C4-2B (cell line): ENCODE measurements around the gene HIPK4.
"Not testable (repeated sequence)": the region's sequence is repeated elsewhere in the genome, so short reads cannot be mapped to it uniquely, and the experiment has no call there.

Experiments
- H3K27ac ChIP-seq: fragments of 450-650 bp; 2 replicates; pipeline ENCODE4 v1.5.1; 2017
- CTCF ChIP-seq: fragments of 450-650 bp; conservative IDR thresholded peaks from 2 replicates; pipeline ENCODE4 v1.5.1; 2017; ENCODE audit warnings: mild to moderate bottlenecking
- ZFX ChIP-seq: fragments of 450-650 bp; IDR thresholded peaks from 2 replicates; pipeline ENCODE4 v1.6.1; 2017

HIPK4 gene

DNA sequence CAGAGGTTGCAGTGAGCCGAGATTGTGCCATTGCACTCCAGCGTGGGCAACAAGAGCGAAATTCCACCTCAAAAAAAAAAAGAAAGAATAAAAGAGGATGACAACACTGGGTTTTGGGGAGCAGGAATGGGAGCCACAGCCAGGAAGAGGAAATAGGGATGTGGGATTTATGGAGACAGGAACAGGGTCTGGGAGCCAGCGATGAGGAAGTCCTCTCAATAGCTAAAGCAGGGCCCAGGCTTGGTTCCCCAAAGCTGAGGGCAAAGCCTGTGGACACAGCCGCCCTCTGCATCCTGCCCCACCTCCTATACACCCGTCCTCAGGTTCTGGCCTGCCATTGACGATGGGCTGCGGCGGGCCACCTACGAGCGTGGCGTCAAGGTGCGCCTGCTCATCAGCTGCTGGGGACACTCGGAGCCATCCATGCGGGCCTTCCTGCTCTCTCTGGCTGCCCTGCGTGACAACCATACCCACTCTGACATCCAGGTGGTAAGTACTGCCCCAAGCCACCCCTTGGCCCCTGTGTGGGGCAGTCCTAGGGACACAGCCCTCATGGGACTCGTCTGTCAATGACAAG lies 13.6 kb downstream of the HIPK4 start:
- H3K27ac ChIP-seq, result no peak overlapping the region
- TF ChIP-seq CTCF, result no peak
- no peak for TF ChIP-seq ZFX

DNA sequence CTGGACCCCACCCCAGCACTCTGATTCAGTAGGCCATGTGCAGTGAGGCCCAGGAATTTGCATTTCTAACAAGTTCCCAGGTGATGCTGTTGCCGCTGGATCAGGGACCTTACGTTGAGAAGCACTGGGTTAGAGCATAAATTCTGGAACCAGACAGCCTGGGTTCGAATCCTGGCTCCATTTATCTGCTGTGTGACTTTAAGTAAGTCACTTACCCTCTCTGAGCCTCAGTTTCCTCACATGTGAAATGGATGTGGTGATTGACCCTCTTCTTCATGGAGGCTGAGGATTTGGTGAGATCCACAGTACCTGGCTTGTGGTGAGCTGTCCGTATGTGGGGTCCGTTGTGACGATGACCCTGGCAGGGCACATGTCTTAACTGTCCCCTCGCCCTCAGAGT lies 15.9 kb downstream of the HIPK4 start:
- no peak overlapping the region for H3K27ac ChIP-seq
- TF ChIP-seq CTCF, result no peak
- no peak for TF ChIP-seq ZFX

DNA sequence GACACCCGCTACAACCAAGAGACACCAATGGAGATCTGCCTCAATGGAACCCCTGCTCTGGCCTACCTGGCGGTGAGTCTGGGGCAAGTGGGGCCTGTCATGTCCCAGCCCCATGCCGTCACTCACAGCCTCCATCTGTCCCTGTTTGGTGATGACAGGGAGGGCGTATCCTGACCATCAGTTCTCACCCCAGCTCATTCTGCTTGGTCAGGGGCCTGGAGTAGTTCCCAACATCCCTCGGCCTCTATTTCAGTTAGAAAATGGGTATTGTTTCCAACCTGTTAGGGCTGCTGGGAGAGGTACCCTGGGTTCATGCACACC lies 18.2 kb downstream of the HIPK4 start:
- TF ChIP-seq ZFX (no peak), CTCF (no peak)
- H3K27ac ChIP-seq, result no peak overlapping the region

DNA sequence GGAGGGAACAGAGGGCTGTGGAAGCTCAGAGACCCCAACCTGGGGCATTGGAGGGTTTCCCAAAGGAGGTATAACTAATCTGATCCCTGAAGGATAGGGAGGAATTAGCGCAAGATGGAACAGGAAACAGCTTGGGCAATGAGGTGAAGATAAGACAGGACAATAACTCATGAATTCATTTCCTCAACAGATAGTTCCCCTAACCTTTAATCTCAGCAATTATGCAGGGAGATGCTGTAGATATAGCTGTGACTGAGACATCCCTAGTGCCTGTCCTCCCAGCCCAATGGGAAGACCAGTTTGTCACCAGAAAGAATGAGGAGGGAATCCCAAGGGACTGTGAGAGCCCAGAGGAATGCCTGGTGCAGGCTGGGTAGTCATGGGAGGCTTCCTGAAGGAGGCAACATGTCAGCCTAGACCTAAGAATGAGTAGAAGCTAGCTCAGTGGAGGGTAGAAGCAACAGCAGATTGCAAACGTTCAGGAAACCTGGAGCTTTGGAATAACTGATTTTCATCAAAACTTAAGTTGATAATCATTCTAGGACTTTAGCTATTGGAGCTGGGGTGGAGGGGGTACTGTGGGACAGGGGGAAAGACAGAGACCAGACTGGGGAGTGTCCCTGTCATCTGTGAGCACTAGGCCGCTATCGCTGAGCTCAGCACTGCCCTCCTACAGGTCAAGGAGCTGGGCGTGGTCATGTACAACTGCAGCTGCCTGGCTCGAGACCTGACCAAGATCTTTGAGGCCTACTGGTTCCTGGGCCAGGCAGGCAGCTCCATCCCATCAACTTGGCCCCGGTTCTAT lies 18.8 kb downstream of the HIPK4 start:
- TF ChIP-seq ZFX (no peak), CTCF (no peak)
- H3K27ac ChIP-seq, result no peak overlapping the region

GRCh38 chr19:40370253-40370652 lies 19.7 kb downstream of the HIPK4 start:
- H3K27ac ChIP-seq, result not testable (repeated sequence)

DNA sequence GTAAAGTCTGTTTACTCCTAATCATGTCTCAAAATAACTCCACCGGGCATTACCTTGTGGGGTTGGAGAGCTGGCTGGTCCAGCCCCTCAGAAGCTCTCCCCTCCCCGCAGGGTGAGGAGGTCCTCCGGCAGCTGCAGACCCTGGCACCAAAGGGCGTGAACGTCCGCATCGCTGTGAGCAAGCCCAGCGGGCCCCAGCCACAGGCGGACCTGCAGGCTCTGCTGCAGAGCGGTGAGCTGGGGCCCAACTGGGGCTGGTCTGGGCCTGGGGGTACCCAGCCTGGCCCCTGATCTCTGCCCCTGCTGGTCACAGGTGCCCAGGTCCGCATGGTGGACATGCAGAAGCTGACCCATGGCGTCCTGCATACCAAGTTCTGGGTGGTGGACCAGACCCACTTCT lies 20.2 kb downstream of the HIPK4 start:
- no peak overlapping the region for H3K27ac ChIP-seq
- TF ChIP-seq ZFX (no peak), CTCF (no peak)

- TF ChIP-seq CTCF, result no peak
- no peak overlapping the region for H3K27ac ChIP-seq
Measured at GRCh38 chr19:40367577-40368434, 22.2 kb downstream of the HIPK4 start.
